WTC11 (cell line): ENCODE data around the gene ODAD4. TPM values are rescaled to one million over a fixed set of nuclear protein-coding genes. Genes with fewer than 3 reads are reported as not detected.
"Not testable (repeated sequence)": the region's sequence is repeated elsewhere in the genome, so short reads cannot be mapped to it uniquely, and the experiment has no call there.

ENCODE experiments used
- ATAC-seq: fragments of 200-7000 bp; cut with Tn5 transposase; 2 replicates; pipeline ENCODE4 v1.10.0; 2021; ENCODE audit warnings: mild to moderate bottlenecking, moderate library complexity
- CTCF ChIA-PET: fragments of 300-600 bp; sonication (Branson Sonifier 250); formaldehyde crosslinking; loops from one replicate; lab custom pipeline; 2021; ENCODE audit warnings: antibody characterized with exemption; lab: Charles Lee
- POLR2A ChIA-PET: fragments of 350-600 bp; sonication (Branson Sonifier 250); formaldehyde crosslinking; loops from one replicate; lab custom pipeline; 2021; ENCODE audit warnings: antibody characterized with exemption; lab: Charles Lee
- DNase-seq: peaks from one replicate; pipeline ENCODE4 v3.0.0; 2021; ENCODE audit warnings: low spot score
- H3K27ac Mint-ChIP-seq: 2 replicates; pipeline ENCODE4 v1.8.0; 2021; ENCODE audit warnings: mixed read lengths
- H3K27me3 Mint-ChIP-seq: 2 replicates; pipeline ENCODE4 v1.8.0; 2021; ENCODE audit warnings: low read depth, mild to moderate bottlenecking, moderate library complexity, mixed read lengths
- H3K36me3 Mint-ChIP-seq: 2 replicates; pipeline ENCODE4 v1.8.0; 2021; ENCODE audit warnings: mixed read lengths
- H3K4me1 Mint-ChIP-seq: 2 replicates; pipeline ENCODE4 v1.8.0; 2022; ENCODE audit warnings: mixed read lengths
- H3K4me3 Mint-ChIP-seq: 2 replicates; pipeline ENCODE4 v1.8.0; 2021; ENCODE audit warnings: mild to moderate bottlenecking, moderate library complexity, mixed read lengths
- H3K9me3 Mint-ChIP-seq: 2 replicates; pipeline ENCODE4 v1.8.0; 2021; ENCODE audit warnings: mixed read lengths
- ELF4 ChIP-seq: sonication (generic); formaldehyde crosslinking; IDR thresholded peaks from 2 replicates; pipeline ENCODE4 v1.8.1; 2022; ENCODE audit warnings: low read depth, mild to moderate bottlenecking, moderate library complexity, missing genetic modification reagents
- MXD4 ChIP-seq: fragments of 250-450 bp; sonication (Bioruptor Pico); IDR thresholded peaks from 2 replicates; pipeline ENCODE4 v1.8.0; 2021; ENCODE audit warnings: mild to moderate bottlenecking, moderate library complexity, borderline replicate concordance
- NFYB ChIP-seq: sonication (generic); formaldehyde crosslinking; conservative IDR thresholded peaks from 2 replicates; pipeline ENCODE4 v1.8.0; 2022; ENCODE audit warnings: low read depth, missing genetic modification reagents
- ZNF121 ChIP-seq: sonication (generic); formaldehyde crosslinking; IDR thresholded peaks from 2 replicates; pipeline ENCODE4 v1.8.0; 2023; ENCODE audit warnings: missing genetic modification reagents
- total RNA-seq: library from RNA; stranded (reverse); gene quantifications from 3 replicates; pipeline ENCODE4 v1.2.3, GENCODE V29; 2021
- TF ChIP-seq, protein P1 (sequence below): sonication (generic); formaldehyde crosslinking; IDR thresholded peaks from 2 replicates; pipeline ENCODE4 v1.8.0; 2022; ENCODE audit warnings: mild to moderate bottlenecking, missing genetic modification reagents
- TF ChIP-seq, protein P2 (sequence below): sonication (generic); formaldehyde crosslinking; IDR thresholded peaks from 2 replicates; pipeline ENCODE4 v1.8.1; 2023; ENCODE audit warnings: mild to moderate bottlenecking, moderate library complexity, missing genetic modification reagents

The ODAD4 gene
- total RNA-seq, 1 experiment from 2014 or later, result 1.9 TPM

DNA sequence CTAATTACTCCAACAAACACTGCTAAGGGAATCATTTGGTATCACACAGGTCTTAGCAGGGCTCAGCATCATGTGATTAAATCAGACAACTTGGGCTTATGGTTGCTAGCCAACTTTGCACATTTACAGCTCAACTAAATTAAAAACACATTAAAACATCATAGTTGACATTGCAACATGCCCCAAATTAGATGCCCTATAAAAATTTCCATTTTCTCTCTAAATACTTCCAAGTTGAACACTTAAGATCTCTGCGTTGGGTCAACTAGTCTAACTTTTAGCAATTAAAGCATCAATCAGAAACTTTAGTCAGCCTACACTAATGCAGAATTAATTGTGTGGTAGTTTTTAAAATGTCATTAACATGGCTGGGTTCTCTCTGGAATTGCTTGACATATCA, 74.7 kb downstream of the ODAD4 start:
- TF ChIP-seq ZNF121 (CRISPR knock-in tag) (no peak), ELF4 (no peak)
- TF ChIP-seq, all 79 proteins: peak for 0
- DNase-seq, result no peak
- no peaks in the 10 kb centered on the region for H3K27me3 Mint-ChIP-seq
- H3K9me3 Mint-ChIP-seq, result no peaks in the 10 kb centered on the region
- peaks cover 3% of the 10 kb centered on the region; the same call in 1 of the 2 replicates for H3K4me1 Mint-ChIP-seq
- ATAC-seq, result no peak
- peaks cover 41% of the 10 kb centered on the region for H3K36me3 Mint-ChIP-seq
- ChIA-PET POLR2A (interaction anchor here (0.6 kb wide), 1 partner anchor 599 kb away, joined by 3 read pairs; no protein-coding TSS in a partner anchor), CTCF (interaction anchor here (1.4 to 2.0 kb wide), 4 partner anchors 15 to 87 kb away, joined by 3 to 7 read pairs (median 4); partner anchors contain the start of genes ACLY and NKIRAS2)
- no peak overlapping the region for H3K4me3 Mint-ChIP-seq
- peak overlapping the region; percentile 73 for H3K27ac Mint-ChIP-seq

DNA sequence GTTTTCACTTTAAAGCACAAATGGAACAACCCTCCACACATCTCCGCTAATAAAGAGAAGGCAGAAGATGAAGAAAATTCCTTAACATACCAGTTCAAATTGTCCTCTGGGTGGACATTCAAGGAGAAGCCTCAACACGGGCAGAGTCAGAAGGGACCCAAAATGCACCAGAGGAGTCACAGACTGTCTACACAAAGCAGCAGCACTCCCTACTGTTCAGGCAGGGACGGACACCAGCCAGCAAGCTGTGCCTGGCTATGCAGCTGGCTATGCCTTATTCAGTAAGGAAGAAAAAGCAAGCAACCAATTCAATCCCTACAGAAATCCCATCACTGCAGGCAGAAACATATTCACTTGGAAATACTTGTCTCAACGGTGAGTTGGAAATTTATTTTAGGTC, 78.8 kb downstream of the ODAD4 start:
- peak overlapping the region; percentile 80 for H3K27ac Mint-ChIP-seq
- peaks cover 36% of the 10 kb centered on the region for H3K4me1 Mint-ChIP-seq
- peaks cover 19% of the 10 kb centered on the region for H3K36me3 Mint-ChIP-seq
- ChIA-PET POLR2A (interaction anchor here (2.3 kb wide), 1 partner anchor 8 kb away, joined by 7 read pairs; the partner anchor contains the start of gene DNAJC7), CTCF (interaction anchor here (1.0 to 1.2 kb wide), 3 partner anchors 11 to 21 kb away, joined by 3 to 6 read pairs (median 3); partner anchors contain the start of gene NKIRAS2)
- H3K27me3 Mint-ChIP-seq, result no peaks in the 10 kb centered on the region
- no peaks in the 10 kb centered on the region for H3K9me3 Mint-ChIP-seq
- ATAC-seq (0 out of 2 replicates have a peak, but pooled peaks have one; percentile 12), DNase-seq (no peak)
- H3K4me3 Mint-ChIP-seq, result no peak overlapping the region
- TF ChIP-seq, protein P1, sequence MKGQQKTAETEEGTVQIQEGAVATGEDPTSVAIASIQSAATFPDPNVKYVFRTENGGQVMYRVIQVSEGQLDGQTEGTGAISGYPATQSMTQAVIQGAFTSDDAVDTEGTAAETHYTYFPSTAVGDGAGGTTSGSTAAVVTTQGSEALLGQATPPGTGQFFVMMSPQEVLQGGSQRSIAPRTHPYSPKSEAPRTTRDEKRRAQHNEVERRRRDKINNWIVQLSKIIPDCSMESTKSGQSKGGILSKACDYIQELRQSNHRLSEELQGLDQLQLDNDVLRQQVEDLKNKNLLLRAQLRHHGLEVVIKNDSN, result no peak
- no peak for TF ChIP-seq MXD4 (CRISPR knock-in tag)
- TF ChIP-seq, all 79 proteins: peak for 0

DNA sequence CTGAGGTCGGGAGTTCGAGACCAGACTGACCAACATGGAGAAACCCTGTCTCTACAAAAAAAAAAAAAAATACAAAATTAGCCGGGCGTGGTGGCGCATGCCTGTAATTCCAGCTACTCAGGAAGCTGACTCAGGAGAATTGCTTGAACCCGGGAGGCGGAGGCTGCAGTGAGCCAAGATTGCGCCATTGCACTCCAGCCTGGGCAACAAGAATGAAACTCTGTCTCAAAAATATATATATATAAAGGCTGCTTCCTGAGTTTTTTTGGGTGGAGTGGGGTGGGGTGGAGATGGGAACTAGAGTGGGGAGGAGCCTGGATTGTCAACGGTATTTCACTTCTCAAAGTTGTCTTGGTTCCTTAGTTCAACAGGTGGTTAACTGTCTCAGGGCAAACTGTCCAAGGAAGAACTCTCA, 79.9 kb downstream of the ODAD4 start:
- H3K27me3 Mint-ChIP-seq, H3K9me3 Mint-ChIP-seq, H3K4me3 Mint-ChIP-seq, POLR2A ChIA-PET, ATAC-seq, DNase-seq: not testable (repeated sequence)
- Mint-ChIP-seq H3K36me3 (peaks cover 22% of the 10 kb centered on the region), H3K27ac (peak overlapping the region; percentile 71), H3K4me1 (peaks cover 40% of the 10 kb centered on the region)
- CTCF ChIA-PET, result interaction anchor here (1.2 kb wide), 1 partner anchor 15 kb away, joined by 3 read pairs; no protein-coding TSS in a partner anchor

DNA sequence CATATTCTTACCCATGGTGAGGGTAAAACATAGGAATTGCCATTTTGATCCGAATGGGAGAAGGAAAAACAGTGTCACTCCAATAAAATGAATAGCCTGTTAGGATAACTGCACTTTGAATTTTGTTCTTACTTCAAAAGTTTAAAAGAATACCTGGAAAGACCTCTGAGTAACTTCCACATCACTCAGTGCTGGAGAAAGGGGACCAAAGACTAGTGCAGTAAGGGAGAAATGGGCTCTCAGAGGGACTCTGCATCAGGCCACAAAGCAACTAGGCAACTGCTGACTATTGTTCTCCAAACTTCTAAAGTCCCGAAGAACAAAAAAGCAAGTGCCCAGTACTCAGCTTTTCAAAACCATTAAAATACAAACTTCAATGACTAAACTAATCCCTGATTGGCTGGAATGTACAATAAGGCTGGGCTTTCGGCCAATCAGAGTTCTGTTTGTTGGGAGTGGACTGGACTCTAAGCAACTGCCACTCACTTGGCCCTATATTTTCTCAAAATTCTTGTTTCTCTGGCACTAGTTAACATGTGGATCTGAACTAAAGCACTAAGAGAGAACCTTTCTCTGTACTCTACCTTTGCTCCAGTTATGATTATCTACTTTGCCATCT, 80.6 kb downstream of the ODAD4 start:
- H3K27me3 Mint-ChIP-seq, result no peaks in the 10 kb centered on the region
- H3K4me1 Mint-ChIP-seq, result peaks cover 47% of the 10 kb centered on the region
- H3K36me3 Mint-ChIP-seq, result peaks cover 22% of the 10 kb centered on the region
- peak overlapping the region; percentile 95 for H3K27ac Mint-ChIP-seq
- CTCF ChIA-PET, result interaction anchor here (1.2 to 2.5 kb wide), 4 partner anchors 14 to 224 kb away, joined by 3 to 10 read pairs (median 5); partner anchors contain the start of gene JUP
- ATAC-seq, result peak; percentile 7; the same call in 1 of the 2 replicates
- POLR2A ChIA-PET, result no interaction called here
- H3K4me3 Mint-ChIP-seq, result no peak overlapping the region
- DNase-seq, result no peak
- no peaks in the 10 kb centered on the region for H3K9me3 Mint-ChIP-seq
- TF ChIP-seq, protein P2, sequence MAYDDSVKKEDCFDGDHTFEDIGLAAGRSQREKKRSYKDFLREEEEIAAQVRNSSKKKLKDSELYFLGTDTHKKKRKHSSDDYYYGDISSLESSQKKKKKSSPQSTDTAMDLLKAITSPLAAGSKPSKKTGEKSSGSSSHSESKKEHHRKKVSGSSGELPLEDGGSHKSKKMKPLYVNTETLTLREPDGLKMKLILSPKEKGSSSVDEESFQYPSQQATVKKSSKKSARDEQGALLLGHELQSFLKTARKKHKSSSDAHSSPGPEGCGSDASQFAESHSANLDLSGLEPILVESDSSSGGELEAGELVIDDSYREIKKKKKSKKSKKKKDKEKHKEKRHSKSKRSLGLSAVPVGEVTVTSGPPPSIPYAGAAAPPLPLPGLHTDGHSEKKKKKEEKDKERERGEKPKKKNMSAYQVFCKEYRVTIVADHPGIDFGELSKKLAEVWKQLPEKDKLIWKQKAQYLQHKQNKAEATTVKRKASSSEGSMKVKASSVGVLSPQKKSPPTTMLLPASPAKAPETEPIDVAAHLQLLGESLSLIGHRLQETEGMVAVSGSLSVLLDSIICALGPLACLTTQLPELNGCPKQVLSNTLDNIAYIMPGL (CRISPR knock-in tag), result no peak
- 0 out of 2 replicates have a peak, but pooled peaks have one; percentile 18 for TF ChIP-seq NFYB
- TF ChIP-seq, all 79 proteins: peak for 1

DNA sequence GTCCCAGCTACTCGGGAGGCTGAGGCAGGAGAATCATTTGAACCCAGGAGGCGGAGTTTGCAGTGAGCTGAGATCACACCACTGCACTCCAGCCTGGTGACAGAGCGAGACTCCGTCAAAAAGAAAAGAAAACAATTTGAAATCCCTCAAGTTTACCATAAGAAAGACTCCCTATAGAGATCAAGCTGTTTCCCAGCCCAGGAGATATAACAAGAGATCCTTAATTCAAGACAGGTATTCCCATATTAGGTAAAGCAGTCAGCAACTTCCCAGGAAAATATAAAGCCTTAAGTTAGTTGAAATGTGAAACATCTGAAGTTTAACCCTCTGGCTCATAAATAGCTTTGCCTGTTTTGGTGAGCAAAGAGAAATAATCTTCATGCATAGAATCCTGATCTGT, 81.9 kb downstream of the ODAD4 start:
- Mint-ChIP-seq H3K4me3 (peak overlapping the region; percentile 37), H3K27ac (peak overlapping the region; percentile 95), H3K4me1 (peaks cover 51% of the 10 kb centered on the region), H3K36me3 (peaks cover 18% of the 10 kb centered on the region)
- not testable (repeated sequence) for H3K27me3 Mint-ChIP-seq, H3K9me3 Mint-ChIP-seq, DNase-seq
- POLR2A ChIA-PET, result interaction anchor here (1.1 kb wide), 1 partner anchor 46 kb away, joined by 3 read pairs; no protein-coding TSS in a partner anchor
- CTCF ChIA-PET, result interaction anchor here (0.8 to 2.5 kb wide), 6 partner anchors 13 to 226 kb away, joined by 3 to 10 read pairs (median 5); partner anchors contain the start of gene JUP
- peak; percentile 53 for ATAC-seq

DNA sequence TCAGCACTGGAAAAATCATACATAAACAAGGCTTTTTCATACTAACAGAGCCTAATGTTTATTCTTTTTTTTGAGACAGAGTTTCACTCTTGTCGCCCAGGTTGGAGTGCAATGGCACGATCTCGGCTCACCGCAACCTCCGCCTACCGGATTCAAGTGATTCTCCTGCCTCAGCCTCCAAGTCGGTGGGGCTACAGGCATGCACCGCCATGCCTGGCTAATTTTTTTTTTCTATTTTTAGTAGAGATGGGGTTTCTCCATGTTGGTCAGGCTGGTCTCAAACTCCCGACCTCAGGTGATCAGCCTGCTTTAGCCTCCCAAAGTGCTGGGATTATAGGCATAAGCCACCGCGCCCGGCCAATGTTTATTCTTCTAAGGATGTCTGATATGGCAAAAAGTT, 83.3 kb downstream of the ODAD4 start:
- H3K27ac Mint-ChIP-seq, result peak overlapping the region; percentile 95
- DNase-seq, H3K27me3 Mint-ChIP-seq, ATAC-seq, POLR2A ChIA-PET, H3K4me3 Mint-ChIP-seq, H3K9me3 Mint-ChIP-seq: not testable (repeated sequence)
- H3K36me3 Mint-ChIP-seq, result peaks cover 18% of the 10 kb centered on the region
- peaks cover 59% of the 10 kb centered on the region for H3K4me1 Mint-ChIP-seq
- CTCF ChIA-PET, result interaction anchor here (1.0 to 2.5 kb wide), 2 partner anchors 15 to 88 kb away, joined by 3 to 10 read pairs; no protein-coding TSS in a partner anchor

Other genes starting within 250 kb of the ODAD4 start
- 466 to 481 TPM (median 475 TPM) in 3 replicates for gene EIF1, start 241.7 kb upstream of the ODAD4 start, total RNA-seq
- not detected in 3 replicates for gene GAST, start 218.3 kb upstream of the ODAD4 start, total RNA-seq
- gene HAP1, start 196.0 kb upstream of the ODAD4 start, total RNA-seq, result 4.4 to 5.0 TPM (median 4.4 TPM) in 3 replicates
- gene JUP, start 143.9 kb upstream of the ODAD4 start, total RNA-seq, result 93.5 to 103 TPM (median 100 TPM) in 3 replicates
- 32.1 to 34.6 TPM (median 33.5 TPM) in 3 replicates for gene P3H4, start 118.7 kb upstream of the ODAD4 start, total RNA-seq
- gene FKBP10, start 117.6 kb upstream of the ODAD4 start, total RNA-seq, result 227 to 243 TPM (median 232 TPM) in 3 replicates
- 58.1 to 62.9 TPM (median 59.4 TPM) in 3 replicates for gene NT5C3B, start 94.4 kb upstream of the ODAD4 start, total RNA-seq
- gene KLHL10, start 92.8 kb upstream of the ODAD4 start, total RNA-seq, result 0.14 to 0.35 TPM (median 0.14 TPM) in 3 replicates
- gene KLHL11, start 65.2 kb upstream of the ODAD4 start, total RNA-seq, result 13.4 to 15.0 TPM (median 14.7 TPM) in 3 replicates
- gene ACLY, start 11.7 kb upstream of the ODAD4 start, total RNA-seq, result 312 to 350 TPM (median 316 TPM) in 3 replicates
- gene CNP, start 36.2 kb downstream of the ODAD4 start, total RNA-seq, result 52.5 to 54.2 TPM (median 53.9 TPM) in 3 replicates
- gene DNAJC7, start 86.8 kb downstream of the ODAD4 start, total RNA-seq, result 111 to 140 TPM (median 114 TPM) in 3 replicates
- 31.9 to 37.3 TPM (median 36.1 TPM) in 3 replicates for gene NKIRAS2, start 89.5 kb downstream of the ODAD4 start, total RNA-seq
- 1.9 to 2.8 TPM (median 2.5 TPM) in 3 replicates for gene C17orf113, start 120.0 kb downstream of the ODAD4 start, total RNA-seq
- 3.1 to 4.5 TPM (median 3.7 TPM) in 3 replicates for gene ZNF385C, start 167.9 kb downstream of the ODAD4 start, total RNA-seq
- 6.3 to 7.6 TPM (median 7.3 TPM) in 3 replicates for gene DHX58, start 182.1 kb downstream of the ODAD4 start, total RNA-seq
- 44.8 to 54.0 TPM (median 52.7 TPM) in 3 replicates for gene KAT2A, start 190.8 kb downstream of the ODAD4 start, total RNA-seq
- 0.30 to 0.57 TPM (median 0.46 TPM) in 3 replicates for gene HSPB9, start 192.2 kb downstream of the ODAD4 start, total RNA-seq
- gene RAB5C, start 224.4 kb downstream of the ODAD4 start, total RNA-seq, result 74.3 to 84.8 TPM (median 84.1 TPM) in 3 replicates